Activated CD4-positive, alpha-beta T cell treated with anti-CD3 and anti-CD28 coated beads, Interleukin-2, amount 50 U/mL, for 48 hours (primary cell): Measurements from ENCODE around the gene GRID1.
"Not testable (repeated sequence)": the region's sequence is repeated elsewhere in the genome, so short reads cannot be mapped to it uniquely, and the experiment has no call there.

Experiments used
- DNase-seq, 2 experiments: peaks; one replicate each; pipeline ENCODE4 v3.0.0-alpha.2; 2020

The GRID1 gene

DNA sequence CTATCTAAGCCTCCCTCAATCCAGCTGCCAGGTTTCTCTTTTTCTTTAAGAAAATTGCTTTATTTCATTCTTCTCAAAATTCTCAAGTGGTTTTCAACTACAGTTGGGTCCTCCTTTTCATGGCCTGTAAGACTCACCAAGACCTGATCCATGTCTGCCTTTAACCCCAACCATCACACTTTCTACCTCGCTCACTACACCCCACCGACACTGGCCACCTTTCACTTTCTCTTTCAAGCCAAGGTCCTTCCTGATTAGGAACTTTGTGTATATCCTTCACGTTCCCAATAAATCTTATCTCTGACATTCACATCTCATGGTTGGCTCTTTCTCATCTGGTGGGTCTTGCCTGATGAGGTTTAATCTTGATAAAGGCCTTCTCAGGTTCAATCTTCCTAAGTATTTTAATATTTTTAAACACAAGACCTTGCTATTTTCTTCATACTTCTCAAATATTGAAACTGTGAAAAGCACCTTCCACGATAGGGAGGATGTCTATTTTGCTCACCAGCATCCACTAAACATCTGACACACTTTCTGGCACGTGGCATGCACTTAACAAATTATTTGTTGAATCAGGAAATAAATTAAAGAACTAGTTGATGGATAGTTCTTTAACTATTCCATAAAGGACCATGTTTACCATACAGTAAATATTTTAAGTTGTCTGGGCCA, 624.8 kb downstream of the GRID1 start:
- DNase-seq: no peak

DNA sequence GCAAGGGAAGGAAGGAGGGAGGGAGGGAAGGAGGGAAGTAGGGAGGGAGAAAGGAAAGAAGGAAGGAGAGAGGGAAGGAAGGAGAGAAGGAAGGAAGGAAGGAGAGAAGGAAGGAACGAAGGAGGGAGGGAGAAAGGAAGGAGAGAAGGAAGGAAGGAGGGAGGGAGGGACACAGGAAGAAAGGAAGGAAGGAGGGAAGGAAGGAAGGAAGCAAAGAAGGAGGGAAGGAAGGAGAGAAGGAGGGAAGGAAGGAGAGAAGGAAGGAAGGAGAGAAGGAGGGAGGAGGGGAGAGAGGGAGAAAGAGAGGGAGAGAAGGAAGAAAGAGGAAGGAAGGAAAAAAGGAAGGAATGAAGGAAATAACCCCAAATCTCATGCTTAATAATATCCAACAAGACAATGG, 630.6 kb downstream of the GRID1 start:
- DNase-seq: no peak

DNA sequence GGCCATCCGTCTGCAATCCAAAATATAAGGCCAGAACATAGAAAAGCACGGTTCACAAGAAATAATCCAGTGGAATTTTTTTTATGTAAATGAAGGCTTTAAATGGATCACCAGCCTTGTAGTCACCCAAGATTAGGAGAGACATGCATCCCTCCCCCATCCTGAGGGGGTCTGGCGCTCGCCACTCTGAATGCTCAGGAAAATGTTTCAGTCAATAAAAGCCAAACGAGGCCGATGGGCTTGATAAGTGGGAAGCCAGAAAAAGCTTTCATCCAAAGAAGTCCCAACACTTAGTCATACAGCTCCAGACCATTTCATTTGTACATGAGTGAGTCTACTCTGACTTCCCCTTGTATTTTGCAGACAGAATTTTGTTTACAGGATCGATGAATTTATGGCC, 631.8 kb downstream of the GRID1 start:
- no peak for DNase-seq

DNA sequence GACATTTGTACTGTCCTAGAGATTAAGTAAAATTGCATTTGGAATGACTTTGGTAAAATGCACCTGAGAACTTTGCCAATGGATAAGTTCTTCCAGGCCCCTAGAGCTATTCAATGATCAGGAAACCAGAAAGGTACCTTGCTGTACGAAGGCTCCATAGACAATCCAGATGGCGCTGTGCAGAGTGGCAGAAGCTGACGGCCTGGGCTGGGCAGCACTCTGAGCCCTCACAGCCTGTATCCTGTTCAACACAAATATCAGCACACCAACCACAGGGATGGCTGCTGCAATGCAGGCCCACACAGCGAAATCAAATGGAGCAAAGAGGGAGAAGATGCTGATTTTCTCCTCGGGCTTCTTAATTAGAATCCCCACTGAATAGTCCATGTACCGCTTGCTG, 642.4 kb downstream of the GRID1 start:
- no peak for DNase-seq

DNA sequence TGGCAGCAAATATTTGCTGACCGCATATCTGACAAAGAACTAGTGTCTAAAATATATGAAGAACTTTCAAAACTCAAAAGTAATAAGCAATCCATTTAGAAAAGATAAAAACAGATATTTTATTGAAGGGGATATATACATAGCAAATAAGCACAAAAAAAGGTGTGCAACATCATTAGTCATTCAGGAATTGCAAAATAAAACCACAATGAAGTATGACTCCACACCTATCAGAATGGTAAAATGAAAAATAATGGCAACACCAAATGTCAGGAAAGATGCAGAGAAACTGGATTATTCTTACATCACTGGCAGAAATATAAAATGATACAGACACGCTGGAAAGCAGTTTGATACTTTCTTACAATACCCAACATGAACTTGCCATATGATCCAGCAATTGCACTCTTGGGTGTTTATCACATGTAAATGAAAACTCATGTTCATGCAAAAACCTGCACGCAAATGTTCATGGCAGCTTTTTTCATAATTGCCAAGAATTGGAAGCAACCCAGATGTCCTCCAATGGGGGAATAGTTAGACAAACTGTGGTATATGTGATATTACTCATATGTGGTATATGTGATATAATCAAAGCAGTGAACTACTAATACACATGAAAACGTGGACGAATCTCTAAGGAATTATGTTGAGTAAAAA, 645.5 kb downstream of the GRID1 start:
- no peak for DNase-seq

DNA sequence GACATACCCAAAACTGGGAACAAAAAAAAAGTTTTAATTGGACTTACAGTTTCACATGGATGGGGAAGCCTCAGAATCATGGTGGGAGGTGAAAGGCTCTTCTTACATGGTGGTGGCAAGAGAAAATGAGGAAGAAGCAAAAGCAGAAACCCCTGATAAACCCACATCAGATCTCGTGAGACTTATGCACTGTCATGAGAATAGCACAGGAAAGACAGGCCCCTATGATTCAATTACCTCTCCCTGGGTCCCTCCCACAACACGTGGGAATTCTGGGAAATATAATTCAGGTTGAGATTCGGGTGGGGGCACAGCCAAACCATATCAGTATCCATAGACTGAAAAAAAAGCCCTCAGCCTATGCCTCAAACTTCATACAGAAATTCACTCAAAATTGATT, 647.2 kb downstream of the GRID1 start:
- DNase-seq: no peak

DNA sequence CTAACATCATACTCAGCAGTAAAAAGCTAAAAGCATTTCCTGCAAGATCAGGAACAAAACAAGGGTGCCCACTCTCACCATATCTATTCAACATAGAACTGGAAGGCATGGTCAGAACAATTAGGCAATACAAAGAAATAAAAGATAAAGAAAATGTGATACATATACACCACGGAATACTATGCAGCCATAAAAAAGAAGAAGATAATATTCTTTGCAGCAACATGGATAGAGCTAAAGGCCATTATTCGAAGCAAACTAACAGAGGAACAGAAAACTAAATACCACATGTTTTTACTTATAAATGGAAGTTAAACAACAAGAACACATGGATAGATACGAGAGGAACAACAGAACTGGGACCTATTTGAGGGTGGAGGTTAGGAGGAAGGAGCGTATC, 652.7 kb downstream of the GRID1 start:
- DNase-seq: no peak

DNA sequence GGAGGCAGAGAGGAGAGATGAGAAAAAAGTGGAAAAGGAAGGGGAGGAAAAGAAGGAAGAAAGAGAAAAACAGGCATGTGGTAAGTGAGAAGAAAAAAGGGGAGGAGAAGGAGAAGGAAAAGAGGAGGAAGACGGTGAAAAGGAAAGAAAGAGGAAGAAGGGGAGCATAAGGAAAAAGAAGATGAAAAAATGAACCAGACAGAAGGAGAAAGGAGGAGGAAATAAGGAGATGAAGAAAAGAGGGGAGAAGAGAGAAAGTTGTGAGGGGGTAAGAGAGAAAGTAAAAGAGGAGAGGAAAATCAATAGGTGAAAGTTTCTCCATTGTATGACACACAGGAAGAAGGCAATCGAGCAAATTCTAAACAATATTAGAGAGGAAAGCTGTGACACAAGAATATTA, 663.8 kb downstream of the GRID1 start:
- no peak for DNase-seq

DNA sequence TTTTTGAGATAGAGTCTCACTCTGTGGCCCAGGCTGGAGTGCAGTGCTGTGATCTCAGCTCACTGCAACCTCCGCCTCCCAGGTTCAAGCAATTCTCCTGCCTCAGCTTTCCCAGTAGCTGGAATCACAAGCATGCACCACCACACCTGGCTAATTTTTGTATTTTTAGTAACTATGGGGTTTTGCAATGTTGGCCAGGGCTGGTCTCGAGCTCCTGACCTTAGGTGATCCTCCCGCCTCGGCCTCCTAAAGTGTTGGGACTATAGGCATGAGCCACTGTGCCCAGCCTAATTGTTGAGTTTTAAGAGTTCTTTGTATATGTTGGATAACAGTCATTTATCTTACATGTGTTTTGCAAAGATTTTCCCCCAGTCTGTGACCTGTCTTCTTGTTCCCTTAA, 667.5 kb downstream of the GRID1 start:
- DNase-seq: not testable (repeated sequence)

DNA sequence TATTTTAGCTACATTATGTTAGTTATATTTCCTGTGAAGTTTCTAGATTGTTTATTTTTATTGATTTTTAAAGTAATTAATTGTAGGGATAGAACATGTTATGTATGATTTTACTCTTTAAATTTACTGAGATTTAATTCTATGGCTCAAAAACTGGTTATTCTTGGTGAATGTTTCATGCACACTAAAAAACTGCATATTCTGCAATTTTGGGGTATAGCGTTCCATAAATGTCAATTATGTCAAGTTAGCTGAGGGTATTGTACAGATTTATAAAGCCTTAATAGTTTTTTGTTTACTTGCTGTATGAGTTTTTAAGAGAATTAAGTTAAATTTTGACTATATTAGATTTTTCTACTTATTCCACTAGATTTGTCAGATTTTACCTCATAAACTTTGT, 669.7 kb downstream of the GRID1 start:
- DNase-seq: no peak

DNA sequence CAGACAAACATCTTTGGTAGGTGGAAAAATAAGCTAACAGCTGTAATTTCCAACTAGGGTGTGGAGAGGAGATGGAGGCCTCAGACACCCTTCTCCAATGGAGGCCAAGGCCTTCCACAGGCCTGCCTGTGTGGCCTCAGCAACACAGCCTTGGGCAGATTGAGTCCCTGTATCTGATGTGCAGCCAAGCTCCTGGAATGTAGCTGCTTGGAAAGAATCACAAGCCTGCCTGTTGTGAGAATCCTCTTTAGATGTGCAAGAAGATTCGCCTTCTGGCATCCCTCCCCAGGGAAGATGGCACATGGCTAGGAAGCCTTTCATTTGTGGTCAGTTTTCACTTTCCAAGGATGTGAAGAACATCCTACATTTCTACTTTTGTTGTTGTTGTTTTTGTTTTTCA, 684.0 kb downstream of the GRID1 start:
- DNase-seq: no peak

DNA sequence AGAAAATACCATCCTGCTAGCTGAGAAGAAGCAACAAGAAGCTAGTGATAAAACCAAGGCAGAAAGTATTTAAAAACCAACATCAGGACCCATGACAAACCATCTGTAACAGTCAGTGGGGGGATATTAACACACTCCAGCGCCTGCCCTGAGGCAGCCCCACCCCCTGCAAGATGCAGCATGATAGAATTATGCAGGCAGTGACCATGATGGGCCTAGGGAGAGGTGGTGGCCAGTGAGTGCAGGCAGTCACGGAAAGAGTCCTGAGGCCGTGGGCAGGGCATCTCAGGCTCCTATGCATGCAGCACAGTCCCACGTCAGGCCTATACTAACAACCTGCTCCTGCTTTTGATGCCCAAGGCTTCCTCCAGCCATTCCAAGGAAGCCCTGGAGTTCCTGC, 686.9 kb downstream of the GRID1 start:
- no peak for DNase-seq

DNA sequence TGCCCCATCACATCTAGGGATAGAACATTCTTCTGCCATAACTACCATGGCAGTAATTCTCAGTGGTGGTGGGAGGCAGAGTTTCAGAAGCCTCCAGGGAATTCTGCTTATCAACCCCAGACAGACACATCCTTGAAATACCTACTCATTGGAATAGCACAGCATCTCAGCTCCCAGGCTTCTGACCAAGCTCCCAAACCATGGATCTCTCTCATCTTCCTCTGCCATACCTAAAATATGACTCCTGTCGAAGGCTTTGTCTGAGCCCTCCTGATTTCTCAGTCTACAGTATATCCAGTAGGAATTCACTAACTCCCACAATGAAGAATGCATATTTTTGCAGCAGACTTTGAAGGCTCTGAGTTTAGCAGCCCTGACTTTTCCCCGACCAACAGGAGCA, 687.5 kb downstream of the GRID1 start:
- DNase-seq: no peak

DNA sequence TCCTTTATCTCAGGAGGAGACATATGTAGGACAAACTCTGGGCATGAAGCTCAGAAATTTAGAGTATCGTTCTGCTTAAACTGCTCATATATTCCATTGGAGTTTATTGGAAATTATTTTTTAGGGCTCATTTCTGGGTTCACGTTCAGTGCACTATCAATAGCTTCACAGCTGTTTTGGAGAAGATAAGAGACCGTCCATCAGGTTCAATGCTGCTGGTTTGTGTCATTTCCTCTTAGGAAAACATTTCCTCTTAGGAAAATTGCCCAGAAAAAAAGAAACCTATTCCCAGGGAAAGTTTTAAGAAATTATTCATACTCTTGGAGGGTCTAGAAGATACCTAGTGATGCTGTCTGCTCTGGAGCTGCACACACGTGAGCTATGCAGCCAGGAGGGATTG, 691.7 kb downstream of the GRID1 start:
- DNase-seq: no peak

DNA sequence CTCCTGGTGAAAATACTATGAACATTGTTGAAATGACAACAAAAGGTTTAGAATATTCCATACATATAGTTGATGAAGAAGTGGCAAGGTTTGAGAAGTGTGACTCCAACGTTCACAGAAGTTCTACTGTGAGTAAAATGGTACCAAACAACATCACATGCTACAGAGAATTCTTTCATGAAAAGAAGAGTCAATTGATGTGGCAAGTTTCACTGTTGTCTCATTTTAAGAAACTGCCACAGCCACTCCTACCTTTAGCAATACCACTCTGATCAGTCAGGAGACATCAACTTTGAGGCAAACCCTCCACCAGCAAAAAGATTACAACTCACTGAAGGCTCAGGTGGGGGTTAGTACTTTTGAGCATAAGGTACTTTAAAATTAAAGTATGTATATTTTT, 693.3 kb downstream of the GRID1 start:
- DNase-seq: no peak

DNA sequence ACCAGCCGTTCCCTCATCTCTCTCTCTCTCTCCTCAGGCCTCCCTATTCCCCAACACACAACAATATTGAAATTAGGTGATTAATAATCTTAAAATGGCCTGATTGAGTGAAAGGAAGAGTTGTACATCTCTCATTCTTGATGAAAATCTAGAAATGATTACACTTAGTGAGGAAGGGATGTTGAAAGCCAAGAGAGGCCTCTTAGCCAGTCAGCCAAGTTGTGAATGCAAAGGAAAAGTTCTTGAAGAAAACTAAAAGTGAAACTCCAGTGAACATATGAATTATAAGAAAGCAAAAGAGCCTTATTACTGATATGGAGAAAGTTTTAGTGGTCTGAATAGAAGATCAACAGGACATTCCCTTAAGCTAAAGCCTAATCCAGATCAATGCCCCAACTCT, 695.1 kb downstream of the GRID1 start:
- no peak for DNase-seq

DNA sequence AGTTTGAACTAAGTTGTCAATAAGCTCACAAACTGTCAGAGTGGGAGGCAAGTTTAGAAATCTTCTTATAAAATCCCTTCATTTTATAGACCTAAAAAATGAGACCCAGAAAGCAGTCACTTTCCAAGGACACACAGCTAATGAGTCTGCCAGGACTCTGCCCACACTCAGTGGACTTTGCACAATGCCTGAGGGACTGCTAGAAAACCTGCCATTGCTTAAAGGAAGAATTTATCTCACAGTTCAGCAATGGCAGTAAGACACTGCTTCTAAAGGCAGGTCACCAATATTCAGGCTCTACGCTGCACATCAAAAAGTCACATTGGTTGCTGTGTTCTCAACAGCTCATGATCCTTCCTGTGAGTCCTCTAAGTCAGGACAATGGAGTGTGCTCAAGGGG, 698.1 kb downstream of the GRID1 start:
- DNase-seq: no peak

DNA sequence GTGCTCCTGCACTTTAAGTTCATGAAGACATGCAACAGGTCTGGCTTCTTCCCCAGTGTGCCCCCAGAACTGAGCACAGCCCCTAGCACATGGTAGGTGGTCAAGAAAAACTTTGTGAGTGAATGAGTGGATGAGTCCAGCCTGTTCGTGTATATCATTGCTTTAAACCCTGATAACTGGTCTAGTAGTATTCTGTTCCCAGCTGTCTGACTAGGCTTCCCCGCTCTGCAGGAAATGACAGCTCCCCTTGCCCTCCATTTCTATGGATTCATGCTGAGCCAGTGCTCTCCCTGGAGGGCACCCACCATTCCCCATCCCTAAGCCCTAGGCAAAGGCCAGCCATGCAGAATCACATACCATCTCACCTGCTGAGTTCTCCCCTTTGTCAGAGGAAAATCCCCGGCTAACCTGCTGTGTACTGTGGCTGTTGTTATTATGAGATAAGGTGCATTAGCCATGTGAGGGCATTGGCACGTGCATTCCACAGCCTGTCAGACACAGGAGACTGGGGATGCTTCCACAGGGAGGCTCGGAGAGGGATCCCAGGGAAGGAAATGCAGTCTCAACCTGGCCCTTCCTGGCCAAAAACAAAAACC, 698.9 kb downstream of the GRID1 start:
- no peak for DNase-seq

DNA sequence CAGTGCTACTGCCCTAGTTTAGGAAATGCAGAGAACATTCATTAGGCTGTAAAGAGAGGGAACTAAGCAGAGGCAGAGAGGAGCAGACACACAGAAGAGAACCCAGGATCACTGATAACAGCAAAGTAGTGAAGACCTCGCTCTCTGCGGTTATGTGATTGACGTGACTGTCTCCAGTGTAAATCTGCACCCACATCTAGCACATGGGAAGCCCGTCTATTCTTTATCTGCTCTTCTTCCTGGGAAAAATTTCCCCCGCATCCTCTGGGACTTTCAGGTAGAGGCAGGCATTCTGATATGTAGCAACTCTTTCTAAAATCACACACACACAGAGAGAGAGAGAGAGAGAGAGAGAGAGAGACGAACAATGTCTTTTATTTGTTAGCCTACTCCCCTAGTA, 699.6 kb downstream of the GRID1 start:
- no peak for DNase-seq

DNA sequence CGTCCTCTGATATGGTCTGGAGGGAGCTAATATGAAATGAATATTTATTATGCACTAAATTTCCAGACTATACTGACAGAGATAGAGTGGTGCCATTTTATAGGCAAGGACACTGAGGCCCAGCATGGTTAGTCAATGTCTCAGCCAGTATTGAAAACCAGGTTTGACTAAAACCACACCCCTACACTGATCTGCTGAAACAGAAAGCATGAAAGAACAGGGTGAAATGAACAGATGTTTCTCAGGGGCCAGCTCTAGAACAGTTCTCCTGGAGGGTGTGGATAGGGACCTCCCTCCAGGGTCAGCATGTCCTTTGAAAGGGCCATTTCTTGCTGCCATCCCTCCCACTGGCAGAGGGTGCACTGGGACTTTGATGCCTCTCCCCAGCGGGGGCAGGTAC, 700.5 kb downstream of the GRID1 start:
- no peak for DNase-seq

DNA sequence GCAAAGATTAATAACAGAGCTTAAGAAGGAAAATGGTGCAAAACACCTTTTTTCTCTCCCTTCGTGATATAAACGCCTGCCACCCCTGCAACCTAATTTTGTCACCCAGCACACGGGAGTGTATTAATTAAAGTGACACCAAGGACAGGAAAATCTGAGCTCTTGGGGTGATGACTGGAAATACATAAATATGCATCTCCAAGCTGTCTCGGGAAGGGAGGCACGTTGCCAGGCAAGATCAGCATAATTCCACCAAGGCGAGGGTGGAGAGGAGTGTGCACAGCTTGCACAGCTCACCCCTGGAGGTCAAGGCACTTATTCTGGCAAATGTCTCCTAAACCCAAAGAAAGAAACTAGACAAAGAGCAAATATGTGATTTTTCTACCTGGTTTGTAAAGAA, 700.9 kb downstream of the GRID1 start:
- no peak for DNase-seq

DNA sequence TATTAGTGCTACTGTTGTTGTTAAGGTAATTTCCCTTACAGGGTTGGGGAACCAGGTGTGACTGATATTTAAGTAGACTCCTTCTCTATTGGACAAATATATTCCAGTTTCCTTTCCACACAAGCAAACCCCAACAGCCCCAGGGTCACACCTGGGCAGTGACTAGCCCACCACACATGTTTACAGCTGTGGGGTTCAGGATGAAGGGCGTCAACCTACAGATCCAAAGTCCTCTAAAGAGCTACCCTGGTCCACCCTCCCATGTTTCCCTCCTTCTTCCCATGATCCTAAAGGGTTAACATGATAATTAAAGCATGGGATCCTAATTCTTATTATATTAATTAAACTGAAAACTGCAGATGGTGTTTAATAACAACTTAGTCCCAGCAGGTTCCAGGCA, 701.5 kb downstream of the GRID1 start:
- DNase-seq: no peak

DNA sequence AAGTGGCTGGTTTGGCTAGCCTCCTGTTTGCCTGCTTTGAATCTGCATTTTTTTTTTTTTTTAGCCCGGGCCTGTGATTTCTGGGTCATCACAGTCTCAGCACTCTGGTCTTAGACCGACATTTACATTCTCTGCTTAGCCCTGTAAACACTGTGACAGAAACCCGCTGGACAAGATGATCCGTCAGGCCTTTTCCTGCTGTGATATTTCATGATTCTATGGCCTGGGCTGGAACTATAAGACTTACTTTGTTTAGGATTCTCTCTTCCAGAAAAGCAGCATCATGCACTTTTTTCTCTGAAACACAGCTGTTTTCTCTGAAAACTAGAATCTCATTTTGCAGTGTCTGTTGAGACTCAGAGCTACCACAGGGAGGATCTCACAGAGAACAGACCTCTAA, 705.5 kb downstream of the GRID1 start:
- no peak for DNase-seq

DNA sequence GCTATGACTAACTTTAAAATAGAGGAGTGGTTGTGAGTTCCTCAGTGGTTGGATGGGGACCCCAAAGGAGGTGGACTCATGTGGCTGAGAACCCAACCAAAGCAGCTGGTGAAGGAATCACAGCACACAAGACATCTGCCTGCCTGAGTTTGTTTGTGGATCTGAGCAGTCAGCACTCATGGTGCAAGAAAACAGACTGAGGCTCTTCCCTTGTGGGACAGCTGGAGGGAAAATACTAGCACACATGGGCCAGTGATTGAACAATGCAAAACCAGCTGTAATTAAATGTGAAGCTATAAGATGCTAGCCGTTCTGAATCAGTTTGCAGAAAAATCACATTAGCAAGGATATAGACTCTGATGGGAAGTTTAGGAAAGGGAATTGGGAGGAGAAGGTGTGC, 707.3 kb downstream of the GRID1 start:
- DNase-seq: no peak

DNA sequence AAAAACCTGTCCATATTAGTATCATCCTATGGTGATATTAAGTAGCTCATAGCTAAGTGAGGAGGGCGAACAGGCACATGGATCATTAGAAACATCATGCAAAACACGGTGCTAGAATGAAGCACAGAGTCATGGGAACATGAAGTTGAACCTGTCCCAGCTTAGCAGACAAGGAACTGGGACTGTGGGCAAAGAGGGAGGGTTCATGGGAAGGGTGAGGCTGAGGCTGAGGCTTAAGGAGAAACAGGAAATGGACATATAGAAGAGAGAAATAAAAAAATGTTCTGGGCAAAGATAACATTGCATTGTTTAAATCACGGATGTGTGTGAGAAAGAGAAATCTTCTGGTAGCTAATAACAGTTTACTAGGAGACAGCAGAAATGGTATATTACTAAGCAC, 708.1 kb downstream of the GRID1 start:
- DNase-seq: no peak
